IMR-90 (cell line): ENCODE results near the gene EMILIN2. TPM values are rescaled to one million over a fixed set of nuclear protein-coding genes. Genes with fewer than 3 reads are reported as not detected.
"Not testable (repeated sequence)": the region's sequence is repeated elsewhere in the genome, so short reads cannot be mapped to it uniquely, and the experiment has no call there.

Experiments used
- ATAC-seq: fragments of 200-7000 bp; cut with Tn5 transposase; 2 replicates; pipeline ENCODE4 v1.9.1; 2020; ENCODE audit warnings: low read depth, mild to moderate bottlenecking, moderate library complexity
- BruUV-seq: library from RNA; stranded (reverse); fragments of 400-500 nt; replicated peaks from 2 replicates; lab custom pipeline; 2021; lab: Mats Ljungman, UMichigan
- CTCF ChIA-PET: fragments of 300-600 bp; formaldehyde crosslinking; extraction: SDS; loops from one replicate; lab custom pipeline; 2021; ENCODE audit warnings: antibody characterized with exemption; lab: Yijun Ruan, JAX
- POLR2A ChIA-PET: fragments of 300-600 bp; sonication (Branson Sonifier 250); formaldehyde crosslinking; loops from one replicate; lab custom pipeline; 2022; ENCODE audit warnings: antibody characterized with exemption; ENCODE audit not compliant: unreplicated experiment; lab: Charles Lee
- DNase-seq: peaks from one replicate; pipeline ENCODE4 v3.0.0; 2013
- H2AFZ ChIP-seq: replicated peaks from 2 replicates; pipeline ENCODE3; 2013; ENCODE audit warnings: low read length, mild to moderate bottlenecking; ENCODE audit not compliant: poor library complexity
- H2AK5ac ChIP-seq: 2 replicates; pipeline ENCODE4 v1.6.1; 2013; ENCODE audit warnings: low read depth, low read length, inconsistent platforms
- H2AK9ac ChIP-seq: replicated peaks from 2 replicates; pipeline ENCODE3; 2013; ENCODE audit warnings: mild to moderate bottlenecking, low read depth, low read length, moderate library complexity; ENCODE audit not compliant: poor library complexity
- H2BK120ac ChIP-seq: 2 replicates; pipeline ENCODE4 v1.6.1; 2013; ENCODE audit warnings: low read depth, low read length, inconsistent platforms
- H2BK15ac ChIP-seq: 3 replicates; pipeline ENCODE4 v1.6.1; 2013; ENCODE audit warnings: low read depth, low read length, inconsistent platforms
- H2BK20ac ChIP-seq: 2 replicates; pipeline ENCODE4 v1.6.1; 2013; ENCODE audit warnings: low read depth, mild to moderate bottlenecking, inconsistent platforms, low read length, moderate library complexity
- H2BK5ac ChIP-seq: 2 replicates; pipeline ENCODE4 v1.6.1; 2013; ENCODE audit warnings: mild to moderate bottlenecking, low read depth, low read length, inconsistent platforms; ENCODE audit not compliant: poor library complexity, severe bottlenecking
- H3K14ac ChIP-seq: replicated peaks from 2 replicates; pipeline ENCODE4 v1.6.1; 2013; ENCODE audit warnings: low read depth, low read length, inconsistent platforms
- H3K18ac ChIP-seq: 2 replicates; pipeline ENCODE4 v1.6.1; 2013; ENCODE audit warnings: low read depth, low read length, control low read depth
- H3K23ac ChIP-seq: 2 replicates; pipeline ENCODE4 v1.6.1; 2013; ENCODE audit warnings: low read depth, low read length, inconsistent platforms
- H3K27ac ChIP-seq: 2 replicates; pipeline ENCODE4 v1.5.1; 2013; ENCODE audit warnings: mild to moderate bottlenecking, control low read depth, low read length; ENCODE audit not compliant: insufficient read depth
- H3K27me3 ChIP-seq: 2 replicates; pipeline ENCODE4 v1.6.1; 2013; ENCODE audit warnings: low read length; ENCODE audit not compliant: control insufficient read depth, insufficient read depth
- H3K36me3 ChIP-seq: 2 replicates; pipeline ENCODE4 v1.6.1; 2013; ENCODE audit warnings: low read length, mixed read lengths; ENCODE audit not compliant: control insufficient read depth, insufficient read depth
- H3K4ac ChIP-seq: 2 replicates; pipeline ENCODE4 v1.6.1; 2013; ENCODE audit warnings: low read depth, low read length, inconsistent platforms
- H3K4me1 ChIP-seq: 2 replicates; pipeline ENCODE4 v1.6.1; 2013; ENCODE audit warnings: low read length, mixed read lengths; ENCODE audit not compliant: control insufficient read depth, insufficient read depth
- H3K4me2 ChIP-seq: 2 replicates; pipeline ENCODE4 v1.6.1; 2013; ENCODE audit warnings: low read depth, mild to moderate bottlenecking, control low read depth, low read length, moderate library complexity
- H3K4me3 ChIP-seq: 2 replicates; pipeline ENCODE4 v1.5.1; 2013; ENCODE audit warnings: low read depth, mild to moderate bottlenecking, control low read depth, low read length, moderate library complexity; ENCODE audit not compliant: insufficient read depth
- H3K56ac ChIP-seq: 2 replicates; pipeline ENCODE4 v1.6.1; 2013; ENCODE audit warnings: low read length, inconsistent platforms; ENCODE audit not compliant: insufficient read depth; ENCODE audit errors: extremely low read depth
- H3K79me1 ChIP-seq, 2 experiments: 2 replicates each; pipeline ENCODE4 v1.6.1; 2013; ENCODE audit warnings: low read length in 2 of 2, inconsistent platforms in 1 of 2, low read depth in 1 of 2
- H3K9ac ChIP-seq: 2 replicates; pipeline ENCODE4 v1.6.1; 2013; ENCODE audit warnings: low read depth, low read length, control low read depth
- H3K9me1 ChIP-seq: 2 replicates; pipeline ENCODE4 v1.6.1; 2013; ENCODE audit warnings: low read length, inconsistent platforms; ENCODE audit not compliant: insufficient read depth
- H3K9me3 ChIP-seq: 2 replicates; pipeline ENCODE4 v1.6.1; 2013; ENCODE audit warnings: low read length; ENCODE audit not compliant: control insufficient read depth, insufficient read depth
- H4K20me1 ChIP-seq: 2 replicates; pipeline ENCODE4 v1.6.1; 2013; ENCODE audit warnings: low read length, inconsistent platforms; ENCODE audit not compliant: insufficient read depth
- H4K5ac ChIP-seq: 2 replicates; pipeline ENCODE4 v1.6.1; 2013; ENCODE audit warnings: mild to moderate bottlenecking, low read depth, low read length, control low read depth
- H4K8ac ChIP-seq, 2 experiments: 2 replicates each; pipeline ENCODE4 v1.6.1; 2013; ENCODE audit warnings: low read depth in 2 of 2, low read length in 2 of 2, control low read depth in 1 of 2, inconsistent platforms in 1 of 2
- H4K91ac ChIP-seq: 2 replicates; pipeline ENCODE4 v1.6.1; 2013; ENCODE audit warnings: low read depth, low read length, inconsistent platforms; ENCODE audit not compliant: insufficient read depth
- dilution Hi-C: fragments of 300-500 bp; cut with HindIII; formaldehyde crosslinking; loops from one replicate; pipeline ENCODE4 v1.14.3; 2018; ENCODE audit warnings: low sequenced_read_pairs; ENCODE audit not compliant: unreplicated experiment
- in situ Hi-C: fragments of 300-500 bp; cut with MboI; formaldehyde crosslinking; loops from 3 replicates; pipeline ENCODE4 v1.14.3; 2019; ENCODE audit warnings: low sequenced_read_pairs, inconsistent platforms, mixed read lengths
- intact Hi-C: fragments of 100-400 bp; cut with micrococcal nuclease; formaldehyde crosslinking; loops from 2 replicates; pipeline ENCODE4 v1.10.0; 2022
- polyA plus RNA-seq, 3 experiments: library from polyadenylated mRNA; depleted of rRNA; stranded (reverse); fragments of >200 nt; gene quantifications; 2 replicates each; pipeline ENCODE4 v1.2.3, GENCODE V29; 2012; ENCODE audit warnings: low replicate concordance in 1 of 3
- total RNA-seq: library from RNA; depleted of rRNA; stranded (reverse); fragments of >200 nt; gene quantifications from 2 replicates; pipeline ENCODE4 v1.2.3, GENCODE V29; 2012

The EMILIN2 gene
- total and polyA plus RNA-seq, 2 of the 4 experiments (the other 2 are of a cell fraction): under 0.01 to 0.14 TPM

GRCh38 chr18:2837290-2837689 lies 9.5 kb upstream of the EMILIN2 start:
- CTCF ChIA-PET: not testable (repeated sequence)

More at GRCh38 chr18:2837290-2837689, 9.5 kb upstream of the EMILIN2 start:
- H4K20me1 ChIP-seq, H4K5ac ChIP-seq, POLR2A ChIA-PET, H3K4me3 ChIP-seq, H3K9me1 ChIP-seq, H2AK5ac ChIP-seq, H3K27ac ChIP-seq, H3K18ac ChIP-seq, H2BK120ac ChIP-seq, H3K4me1 ChIP-seq, H2AFZ ChIP-seq, H2BK15ac ChIP-seq, H4K91ac ChIP-seq, H3K4ac ChIP-seq, H4K8ac ChIP-seq, intact Hi-C loops, DNase-seq, H2AK9ac ChIP-seq, H3K9me3 ChIP-seq, H3K36me3 ChIP-seq, ATAC-seq, in situ Hi-C loops, H3K9ac ChIP-seq, H3K4me2 ChIP-seq, H3K23ac ChIP-seq, BruUV-seq, H3K56ac ChIP-seq, H3K79me1 ChIP-seq, H2BK5ac ChIP-seq, dilution Hi-C loops, H2BK20ac ChIP-seq, H3K14ac ChIP-seq: not testable (repeated sequence)
- H3K27me3 ChIP-seq: peaks cover 19% of the 10 kb centered on the region
